Urinary bladder (tissue), 4 donors: ENCODE measurements around the gene ENOSF1. TPM values are rescaled to one million over a fixed set of nuclear protein-coding genes. Genes with fewer than 3 reads are reported as not detected.

Experiments
- DNase-seq: peaks from one replicate; pipeline ENCODE4 v3.0.0-alpha.2; 2015; ENCODE audit errors: extremely low spot score
- H3K27ac ChIP-seq: one replicate; pipeline ENCODE4 v1.5.1; 2013; ENCODE audit warnings: low read depth, mild to moderate bottlenecking, moderate library complexity
- H3K36me3 ChIP-seq: one replicate; pipeline ENCODE4 v1.6.1; 2013; ENCODE audit warnings: mild to moderate bottlenecking, moderate library complexity; ENCODE audit not compliant: insufficient read depth
- H3K4me1 ChIP-seq: one replicate; pipeline ENCODE4 v1.6.1; 2013; ENCODE audit warnings: mild to moderate bottlenecking, moderate library complexity; ENCODE audit not compliant: insufficient read depth
- H3K4me3 ChIP-seq: one replicate; pipeline ENCODE4 v1.5.1; 2013; ENCODE audit warnings: low read depth, low read length
- WGBS: extraction: QIAGEN DNeasy Blood & Tissue Kit; methylation state at CpG from one replicate; pipeline ENCODE4 v1.1.7; 2013; 5-methylcytosine and 5-hydroxymethylcytosine counted together
- polyA plus RNA-seq: library from polyadenylated mRNA; stranded (reverse); fragments of 200-250 nt; gene quantifications from one replicate; pipeline ENCODE4 v1.2.3, GENCODE V29; 2013
- total RNA-seq: library from RNA; depleted of rRNA; stranded (reverse); fragments of >200 nt; gene quantifications from one replicate; pipeline ENCODE4 v1.2.3, GENCODE V29; 2014
- donor health status: healthy with polysubstance abuse.
- donor health status: healthy.

ENOSF1 gene
- total and polyA plus RNA-seq, 2 donors: 26.3 to 53.0 TPM

DNA sequence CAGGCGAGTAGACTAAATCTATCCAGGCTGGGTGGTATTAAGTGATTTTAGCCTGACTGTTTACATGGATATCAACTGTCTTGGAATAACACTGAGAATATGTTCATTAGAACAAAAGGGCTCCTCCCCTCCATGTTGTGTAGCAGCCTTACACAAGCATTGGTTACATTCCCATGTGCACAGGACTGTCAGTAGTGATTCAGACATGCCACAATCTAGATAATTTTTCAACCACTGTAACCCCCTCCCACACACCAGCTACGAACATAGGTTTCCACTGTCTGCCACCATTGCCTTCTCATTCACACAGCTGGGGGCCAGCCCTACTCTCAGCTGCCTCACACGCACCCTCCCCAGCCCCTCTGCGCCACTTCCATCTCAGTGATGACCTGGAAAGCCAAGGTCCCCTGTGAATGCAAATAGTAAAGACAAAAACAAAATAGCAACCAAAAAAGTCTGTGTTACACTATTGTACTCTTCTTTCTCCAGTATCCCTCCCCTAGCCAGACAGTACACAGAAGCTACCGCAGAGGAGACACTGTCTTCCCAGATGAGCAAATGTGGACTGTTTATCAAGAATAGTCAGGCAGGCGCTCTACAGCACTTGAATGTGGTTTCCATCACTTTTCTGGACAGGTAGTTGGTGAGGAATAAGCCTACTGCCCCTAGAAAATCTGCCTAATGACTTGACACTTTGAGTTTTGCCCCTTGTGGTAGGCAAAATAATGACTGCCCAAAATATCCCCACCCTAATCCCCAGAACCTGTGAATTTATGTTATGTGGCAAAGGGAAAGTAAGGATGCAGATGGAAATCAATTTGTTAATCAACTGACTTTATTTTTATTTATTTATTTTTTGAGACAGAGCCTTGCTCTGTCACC, 82.9 kb downstream of the ENOSF1 start:
- Histone ChIP-seq H3K36me3 (no peaks in the 10 kb centered on the region), H3K4me3 (no peak overlapping the region), H3K4me1 (no peaks in the 10 kb centered on the region), H3K27ac (no peak overlapping the region)
- WGBS: 81% methylated on average over 6 of the region's 6 CpGs
- no peak for DNase-seq

DNA sequence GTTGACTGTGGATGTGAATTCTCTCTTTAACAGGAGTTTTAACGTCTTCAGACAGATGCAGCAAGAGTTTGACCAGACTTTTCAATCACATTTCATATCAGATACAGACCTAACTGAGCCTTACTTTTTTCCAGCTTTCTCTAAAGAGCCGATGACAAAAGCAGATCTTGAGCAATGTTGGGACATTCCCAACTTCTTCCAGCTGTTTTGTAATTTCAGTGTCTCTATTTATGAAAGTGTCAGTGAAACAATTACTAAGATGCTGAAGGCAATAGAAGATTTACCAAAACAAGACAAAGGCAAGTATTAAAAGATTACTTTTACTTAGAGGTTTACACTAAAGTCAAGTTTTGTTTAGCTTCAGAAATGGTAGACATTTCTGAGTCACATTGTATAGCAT, 85.2 kb downstream of the ENOSF1 start:
- DNase-seq: no peak
- H3K4me3 ChIP-seq: no peak overlapping the region
- 47% methylated on average over 2 of the region's 2 CpGs for WGBS
- H3K36me3 ChIP-seq: no peaks in the 10 kb centered on the region
- H3K4me1 ChIP-seq: no peaks in the 10 kb centered on the region
- no peak overlapping the region for H3K27ac ChIP-seq

- H3K27ac ChIP-seq: no peak overlapping the region
- WGBS: 58% methylated on average over 11 of the region's 11 CpGs
- DNase-seq: no peak
- H3K36me3 ChIP-seq: no peaks in the 10 kb centered on the region
- no peak overlapping the region for H3K4me3 ChIP-seq
- no peaks in the 10 kb centered on the region for H3K4me1 ChIP-seq
These were observed 88.4 kb downstream of the ENOSF1 start for GRCh38 chr18:623761-624620.

GRCh38 chr18:622289-622688, 90.1 kb downstream of the ENOSF1 start:
- H3K4me1 ChIP-seq: no peaks in the 10 kb centered on the region
- H3K4me3 ChIP-seq: no peak overlapping the region
- no peak overlapping the region for H3K27ac ChIP-seq
- WGBS: 74% methylated on average over 6 of the region's 6 CpGs
- DNase-seq: no peak
- H3K36me3 ChIP-seq: no peaks in the 10 kb centered on the region

GRCh38 chr18:621291-622043, 91.0 kb downstream of the ENOSF1 start:
- no peak for DNase-seq

More at GRCh38 chr18:621291-622043, 91.0 kb downstream of the ENOSF1 start:
- no peak overlapping the region for H3K4me3 ChIP-seq
- 39% methylated on average over 7 of the region's 7 CpGs for WGBS
- no peaks in the 10 kb centered on the region for H3K4me1 ChIP-seq
- H3K27ac ChIP-seq: no peak overlapping the region
- no peaks in the 10 kb centered on the region for H3K36me3 ChIP-seq

Other genes with a start within 250 kb of the ENOSF1 start
- 92.7 TPM for gene COLEC12, start 211.9 kb downstream of the ENOSF1 start, total RNA-seq
- 31.9 TPM for gene COLEC12, start 211.9 kb downstream of the ENOSF1 start, polyA plus RNA-seq
- gene CETN1, start 132.2 kb downstream of the ENOSF1 start, total RNA-seq: not detected
- not detected for gene CETN1, start 132.2 kb downstream of the ENOSF1 start, polyA plus RNA-seq
- gene CLUL1, start 115.6 kb downstream of the ENOSF1 start, total RNA-seq: 3.2 TPM
- 0.15 TPM for gene CLUL1, start 115.6 kb downstream of the ENOSF1 start, polyA plus RNA-seq
- gene TYMS, start 55.0 kb downstream of the ENOSF1 start, total RNA-seq: 31.4 TPM
- gene TYMS, start 55.0 kb downstream of the ENOSF1 start, polyA plus RNA-seq: 2.2 TPM
- gene YES1, start 99.6 kb upstream of the ENOSF1 start, total RNA-seq: 70.2 TPM
- 23.1 TPM for gene YES1, start 99.6 kb upstream of the ENOSF1 start, polyA plus RNA-seq
- 6.3 TPM for gene ADCYAP1, start 192.2 kb upstream of the ENOSF1 start, total RNA-seq
- 7.6 TPM for gene ADCYAP1, start 192.2 kb upstream of the ENOSF1 start, polyA plus RNA-seq